ENCODE results near the gene HIRA.

HIRA gene

GRCh38 chr22:19361501-19362103 lies 69.9 kb downstream of the HIRA start:
- Histone ChIP-seq H3K27me3 (replicated peaks; ENCODE audit: insufficient read depth, low read length) (no peaks in the 10 kb centered on the region), H3K27ac (ENCODE audit: low read length) (no peak overlapping the region), H3K9ac (ENCODE audit: low read length) (no peak overlapping the region), H3K9me3 (replicated peaks; ENCODE audit: insufficient read depth, low read length) (no peaks in the 10 kb centered on the region), H3K4me3 (ENCODE audit: low read length) (no peak overlapping the region), H3K9me2 (replicated peaks; ENCODE audit: insufficient read depth, low read length) (no peaks in the 10 kb centered on the region), H3F3A (ENCODE audit: insufficient read depth, low read length) (no peaks in the 10 kb centered on the region), H3K4me2 (ENCODE audit: low read depth, low read length) (no peak overlapping the region), H2AFZ (ENCODE audit: low read length) (no peak overlapping the region), H3K36me3 (replicated peaks; ENCODE audit: insufficient read depth, low read length) (peaks cover 6% of the 10 kb centered on the region; the same call in 1 of the 2 replicates), H4K20me1 (ENCODE audit: insufficient read depth, low read length) (no peaks in the 10 kb centered on the region), H3K79me2 (ENCODE audit: low read length) (no peaks in the 10 kb centered on the region), H3K4me1 (ENCODE audit: low read length) (no peaks in the 10 kb centered on the region)
- TF ChIP-seq CTCF (IDR thresholded peaks at IDR 0.05; ENCODE audit: low read length), result no peak
- no peak for TF ChIP-seq EZH2 (optimal IDR thresholded peaks at IDR 0.05; ENCODE audit: low read depth, low read length)
- no peak for TF ChIP-seq EZH2phosphoT487 (IDR thresholded peaks at IDR 0.05; ENCODE audit: low read length)
- DNase-seq, result no peak

- H3K27ac ChIP-seq (ENCODE audit: low read length), result no peak overlapping the region
- H3K4me2 ChIP-seq (ENCODE audit: low read depth, low read length), result no peak overlapping the region
- peaks cover 6% of the 10 kb centered on the region; the same call in 1 of the 2 replicates for H3K36me3 ChIP-seq (replicated peaks; ENCODE audit: insufficient read depth, low read length)
- no peak overlapping the region for H2AFZ ChIP-seq (ENCODE audit: low read length)
- no peaks in the 10 kb centered on the region for H3F3A ChIP-seq (ENCODE audit: insufficient read depth, low read length)
- no peak overlapping the region for H3K9ac ChIP-seq (ENCODE audit: low read length)
- TF ChIP-seq EZH2 (optimal IDR thresholded peaks at IDR 0.05; ENCODE audit: low read depth, low read length) (no peak), EZH2phosphoT487 (IDR thresholded peaks at IDR 0.05; ENCODE audit: low read length) (no peak), CTCF (IDR thresholded peaks at IDR 0.05; ENCODE audit: low read length) (no peak)
- no peaks in the 10 kb centered on the region for H3K4me1 ChIP-seq (ENCODE audit: low read length)
- no peak for DNase-seq
- no peaks in the 10 kb centered on the region for H3K9me2 ChIP-seq (replicated peaks; ENCODE audit: insufficient read depth, low read length)
- no peaks in the 10 kb centered on the region for H3K9me3 ChIP-seq (replicated peaks; ENCODE audit: insufficient read depth, low read length)
- no peak overlapping the region for H3K4me3 ChIP-seq (ENCODE audit: low read length)
- H4K20me1 ChIP-seq (ENCODE audit: insufficient read depth, low read length), result no peaks in the 10 kb centered on the region
- no peaks in the 10 kb centered on the region for H3K79me2 ChIP-seq (ENCODE audit: low read length)
- H3K27me3 ChIP-seq (replicated peaks; ENCODE audit: insufficient read depth, low read length), result no peaks in the 10 kb centered on the region
Measured at GRCh38 chr22:19360862-19361261, 70.7 kb downstream of the HIRA start.

GRCh38 chr22:19360300-19360792 lies 71.2 kb downstream of the HIRA start:
- H4K20me1 ChIP-seq (ENCODE audit: insufficient read depth, low read length), result no peaks in the 10 kb centered on the region
- DNase-seq, result no peak
- no peak overlapping the region for H3K4me2 ChIP-seq (ENCODE audit: low read depth, low read length)
- H3K9ac ChIP-seq (ENCODE audit: low read length), result no peak overlapping the region
- no peak overlapping the region for H3K27ac ChIP-seq (ENCODE audit: low read length)
- peaks cover 6% of the 10 kb centered on the region; the same call in 1 of the 2 replicates for H3K36me3 ChIP-seq (replicated peaks; ENCODE audit: insufficient read depth, low read length)
- H3K79me2 ChIP-seq (ENCODE audit: low read length), result no peaks in the 10 kb centered on the region
- no peaks in the 10 kb centered on the region for H3K4me1 ChIP-seq (ENCODE audit: low read length)
- no peaks in the 10 kb centered on the region for H3K9me3 ChIP-seq (replicated peaks; ENCODE audit: insufficient read depth, low read length)
- H3K4me3 ChIP-seq (ENCODE audit: low read length), result no peak overlapping the region
- no peaks in the 10 kb centered on the region for H3F3A ChIP-seq (ENCODE audit: insufficient read depth, low read length)
- H2AFZ ChIP-seq (ENCODE audit: low read length), result no peak overlapping the region
- no peaks in the 10 kb centered on the region for H3K9me2 ChIP-seq (replicated peaks; ENCODE audit: insufficient read depth, low read length)
- no peaks in the 10 kb centered on the region for H3K27me3 ChIP-seq (replicated peaks; ENCODE audit: insufficient read depth, low read length)
- TF ChIP-seq EZH2 (optimal IDR thresholded peaks at IDR 0.05; ENCODE audit: low read depth, low read length) (no peak), CTCF (IDR thresholded peaks at IDR 0.05; ENCODE audit: low read length) (no peak), EZH2phosphoT487 (IDR thresholded peaks at IDR 0.05; ENCODE audit: low read length) (no peak)
